ENCODE data around the gene BCAS1.

Gene BCAS1

DNA sequence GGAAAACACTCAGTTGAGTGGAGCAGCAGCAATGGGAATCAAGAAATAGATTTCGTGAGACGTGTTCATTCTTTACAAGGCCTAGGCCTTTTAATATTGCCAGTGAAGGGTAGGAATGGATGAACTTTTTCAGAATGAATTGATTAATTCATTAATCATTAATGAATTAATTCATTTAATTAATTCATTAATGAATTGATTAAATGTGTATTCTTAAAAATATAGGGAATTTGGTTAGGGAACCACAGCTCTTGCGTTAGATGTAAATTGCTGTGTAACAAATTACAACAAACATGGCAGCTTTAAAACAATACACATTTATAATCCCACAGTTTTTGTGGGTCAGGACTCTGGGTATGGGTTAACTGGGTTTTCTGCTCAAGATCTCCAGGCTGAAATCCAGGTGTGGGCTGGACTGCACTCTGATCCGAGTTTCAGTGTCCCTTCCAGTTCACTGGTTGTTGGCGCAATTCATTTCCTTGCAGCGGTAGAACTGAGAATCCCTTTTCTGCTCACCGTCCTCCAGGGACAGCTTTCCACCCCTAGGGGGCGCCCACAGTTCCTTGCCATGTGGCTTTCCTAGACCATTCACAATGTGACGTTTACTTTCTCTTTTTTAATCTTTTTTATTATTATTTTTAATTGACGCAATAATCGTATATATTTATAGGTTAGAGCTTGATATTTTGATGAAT is 32.8 kb upstream of the BCAS1 start:
- in situ Hi-C loops (cut with MboI; ENCODE audit: low sequenced_read_pairs), result no loop called here

DNA sequence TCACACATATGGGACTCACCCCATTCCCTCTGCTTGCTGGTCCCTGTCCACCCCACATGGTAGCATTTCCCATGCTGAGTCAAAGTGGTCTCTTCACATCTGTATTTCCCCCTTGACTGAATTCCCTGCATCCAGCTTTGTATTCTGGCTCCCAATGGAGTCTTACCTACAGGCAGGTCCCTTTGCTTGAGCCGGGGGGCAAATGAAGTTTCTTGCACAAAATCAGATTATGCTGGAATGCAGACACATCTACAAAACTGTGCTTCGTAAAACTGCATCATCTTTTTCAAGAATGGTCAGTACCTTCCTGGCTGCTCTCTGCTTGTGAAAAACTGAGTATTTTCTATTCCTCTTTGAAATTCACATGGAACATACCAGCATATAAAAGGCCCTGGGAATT is 32.1 kb upstream of the BCAS1 start:
- in situ Hi-C loops (cut with MboI; ENCODE audit: low sequenced_read_pairs), result no loop called here

DNA sequence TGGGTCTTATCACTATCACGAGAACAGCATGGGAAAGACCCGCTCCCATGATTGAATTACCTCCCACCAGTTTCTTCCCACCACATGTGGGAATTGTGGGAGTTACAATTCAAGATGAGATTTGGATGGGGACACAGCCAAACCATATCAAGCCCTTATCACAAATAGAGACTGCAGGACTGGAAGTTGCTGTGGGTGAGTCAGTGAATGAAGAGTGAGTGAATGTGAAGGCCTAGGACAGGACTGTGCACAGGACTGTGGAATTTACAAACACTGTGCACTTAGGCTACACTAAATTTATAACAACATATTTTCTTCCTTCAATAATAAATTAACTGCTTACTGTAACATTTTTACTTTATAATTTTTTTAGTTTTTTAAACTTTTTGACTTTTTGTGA is 30.2 kb upstream of the BCAS1 start:
- in situ Hi-C loops (cut with MboI; ENCODE audit: low sequenced_read_pairs), result no loop called here

DNA sequence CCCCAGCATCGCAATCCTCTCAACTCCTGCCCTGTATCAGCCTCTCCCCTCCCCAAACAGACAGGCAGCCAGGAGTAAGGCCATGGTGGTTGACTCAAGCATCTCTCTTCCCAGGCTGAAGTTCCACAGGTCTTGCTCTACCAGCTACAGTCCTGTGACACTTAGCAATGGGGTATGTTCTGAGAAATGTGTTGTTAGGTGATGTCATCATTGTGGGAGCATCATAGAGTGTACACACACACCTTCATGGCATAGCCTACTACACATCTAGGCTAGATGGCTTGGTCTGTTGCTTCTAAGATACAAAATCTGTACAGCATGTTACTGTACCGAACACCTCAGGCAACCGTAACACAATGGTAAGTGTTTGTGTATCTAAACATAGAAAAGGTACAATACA is 29.5 kb upstream of the BCAS1 start:
- in situ Hi-C loops (cut with MboI; ENCODE audit: low sequenced_read_pairs), result no loop called here

DNA sequence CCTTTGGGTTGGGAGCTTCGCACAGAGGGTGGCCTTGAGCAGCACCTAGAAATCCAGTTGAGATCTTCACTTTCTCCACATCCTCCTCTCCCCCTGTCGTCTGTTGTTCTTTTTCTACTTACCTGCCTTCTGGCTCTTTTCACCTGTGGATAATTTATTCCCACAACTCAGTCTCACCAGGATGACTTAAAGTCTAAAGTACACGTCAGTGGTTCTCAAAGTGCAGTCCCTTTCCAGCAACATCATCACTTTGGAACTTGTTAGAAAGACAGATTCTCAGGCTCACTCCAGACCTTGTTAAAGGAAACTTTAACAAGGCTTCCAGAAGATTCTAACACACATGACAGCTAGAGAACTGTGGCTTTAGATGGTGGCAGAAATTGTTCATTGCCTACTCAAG is 27.7 kb upstream of the BCAS1 start:
- in situ Hi-C loops (cut with MboI; ENCODE audit: low sequenced_read_pairs), result no loop called here

DNA sequence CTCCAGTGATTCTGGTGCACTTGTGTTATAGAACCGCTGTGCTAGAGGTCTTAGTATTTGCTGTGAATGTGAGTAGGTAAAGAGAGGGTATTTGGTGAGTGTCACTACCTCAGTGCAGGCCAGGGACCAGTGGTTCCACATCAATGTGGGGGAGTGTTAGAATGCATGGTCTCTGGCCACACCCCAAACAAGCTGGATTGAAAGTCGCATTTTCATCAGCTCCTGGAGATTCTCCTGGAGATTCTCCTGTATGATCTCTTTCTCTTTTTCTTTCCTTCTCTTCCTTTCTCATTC is 26.8 kb upstream of the BCAS1 start:
- in situ Hi-C loops (cut with MboI; ENCODE audit: low sequenced_read_pairs), result no loop called here

DNA sequence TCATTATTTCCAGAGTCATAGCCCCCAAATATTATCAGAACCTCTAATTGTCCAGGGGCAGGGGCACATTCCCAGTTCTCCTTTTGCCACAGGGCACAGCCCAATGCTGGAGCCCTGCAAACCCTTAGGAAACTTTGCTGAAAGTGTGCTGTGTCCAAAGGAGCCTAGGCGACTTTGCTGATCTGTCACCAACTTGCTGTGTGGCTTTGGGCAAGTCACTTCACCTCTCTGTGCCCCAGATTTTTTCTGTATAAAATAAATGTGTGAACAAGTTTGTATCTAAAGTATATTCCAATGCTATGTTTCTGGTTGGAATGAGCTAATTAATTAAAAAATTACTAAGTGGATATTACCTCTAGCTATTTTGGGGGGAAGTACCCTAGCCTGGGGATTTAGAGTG is 25.4 kb upstream of the BCAS1 start:
- in situ Hi-C loops (cut with MboI; ENCODE audit: low sequenced_read_pairs), result no loop called here

DNA sequence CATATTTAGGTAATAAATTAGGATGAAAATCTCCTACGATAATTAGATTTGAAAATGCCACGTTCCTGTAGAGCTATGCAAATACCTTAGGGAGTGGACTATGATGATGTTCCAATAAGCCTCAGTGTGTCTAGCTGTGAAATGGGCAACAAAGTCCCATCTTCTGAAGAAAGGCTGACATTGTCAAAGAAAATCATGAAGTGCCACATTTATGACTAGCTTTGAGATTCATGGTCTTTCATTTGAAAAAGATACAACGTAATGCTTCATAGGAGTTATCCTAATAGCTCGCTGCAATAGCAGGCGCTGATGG is 23.8 kb upstream of the BCAS1 start:
- in situ Hi-C loops (cut with MboI; ENCODE audit: low sequenced_read_pairs), result no loop called here

DNA sequence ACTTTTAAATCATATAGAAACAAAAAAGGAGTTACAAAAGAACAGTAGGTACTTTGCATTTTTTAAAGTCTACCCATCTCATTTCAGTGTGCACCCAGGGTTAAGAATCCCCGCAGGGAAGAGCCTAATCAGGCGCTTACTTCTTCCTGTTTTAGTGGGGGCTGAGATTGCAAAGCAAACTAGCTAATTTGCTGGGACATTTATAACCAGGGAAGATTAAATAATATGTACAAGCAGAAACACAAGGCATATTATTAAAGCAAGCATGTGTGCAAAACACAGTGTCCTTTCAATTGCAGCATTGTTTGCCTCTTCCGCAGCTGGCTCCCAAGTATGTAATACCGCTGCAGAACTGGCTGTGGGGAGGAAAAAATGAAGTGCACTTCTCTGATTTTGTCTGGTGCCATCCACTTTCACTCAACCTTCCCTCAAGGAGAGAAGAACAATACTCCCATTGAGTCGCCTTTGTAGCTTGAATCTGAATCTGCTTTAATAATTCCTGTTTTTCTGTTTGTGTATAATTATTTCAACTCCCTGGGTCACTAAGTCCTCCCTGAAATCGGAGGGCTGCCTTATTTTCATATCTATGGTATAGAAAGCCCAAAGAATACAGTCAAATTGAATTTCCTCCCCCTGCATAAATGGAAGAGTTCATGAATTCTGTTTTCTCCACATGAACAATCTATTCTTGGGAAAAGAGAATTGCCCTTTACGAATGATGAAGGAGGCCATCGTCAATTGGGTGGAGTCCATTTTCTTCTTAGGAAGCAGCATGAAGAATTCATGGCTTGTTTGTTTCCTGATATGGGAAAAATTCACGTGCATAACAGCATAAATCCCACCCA is 23.3 kb upstream of the BCAS1 start:
- in situ Hi-C loops (cut with MboI; ENCODE audit: low sequenced_read_pairs), result no loop called here

DNA sequence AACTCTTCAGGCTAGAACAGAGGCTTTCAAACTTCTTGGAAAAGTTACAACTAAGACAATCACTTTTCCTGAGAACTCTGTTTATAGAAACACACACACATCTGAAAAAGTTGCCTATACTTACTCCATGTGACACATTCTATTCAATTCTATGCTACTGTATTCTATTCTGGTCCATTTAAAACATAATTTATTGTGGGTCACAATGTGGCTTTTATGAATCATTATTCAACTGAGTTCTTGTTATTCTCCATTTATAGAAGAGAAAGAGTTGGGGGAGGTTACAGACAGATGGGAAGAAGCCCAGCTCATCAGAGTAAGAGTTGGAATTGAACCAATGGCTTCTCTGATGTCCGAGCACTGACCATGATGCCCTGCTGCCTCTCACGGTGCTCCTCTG is 21.6 kb upstream of the BCAS1 start:
- in situ Hi-C loops (cut with MboI; ENCODE audit: low sequenced_read_pairs), result no loop called here

DNA sequence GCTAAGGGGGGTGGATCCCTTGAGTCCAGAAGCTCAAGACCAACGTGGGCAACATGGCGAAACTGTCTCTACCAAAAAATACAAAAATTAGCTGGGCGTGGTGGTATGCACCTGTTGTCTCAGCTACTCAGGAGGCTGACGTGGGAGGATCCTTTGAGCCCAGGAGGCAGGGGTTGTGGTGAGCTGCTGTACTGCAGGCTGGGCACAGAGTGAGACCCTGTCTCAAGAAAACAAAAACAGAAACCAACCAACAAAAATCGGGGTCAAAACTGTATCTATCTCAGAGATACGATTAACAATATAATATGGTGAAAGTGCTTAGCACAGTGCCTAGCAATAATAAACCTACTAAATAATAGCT is 20.7 kb upstream of the BCAS1 start:
- in situ Hi-C loops (cut with MboI; ENCODE audit: low sequenced_read_pairs), result no loop called here

DNA sequence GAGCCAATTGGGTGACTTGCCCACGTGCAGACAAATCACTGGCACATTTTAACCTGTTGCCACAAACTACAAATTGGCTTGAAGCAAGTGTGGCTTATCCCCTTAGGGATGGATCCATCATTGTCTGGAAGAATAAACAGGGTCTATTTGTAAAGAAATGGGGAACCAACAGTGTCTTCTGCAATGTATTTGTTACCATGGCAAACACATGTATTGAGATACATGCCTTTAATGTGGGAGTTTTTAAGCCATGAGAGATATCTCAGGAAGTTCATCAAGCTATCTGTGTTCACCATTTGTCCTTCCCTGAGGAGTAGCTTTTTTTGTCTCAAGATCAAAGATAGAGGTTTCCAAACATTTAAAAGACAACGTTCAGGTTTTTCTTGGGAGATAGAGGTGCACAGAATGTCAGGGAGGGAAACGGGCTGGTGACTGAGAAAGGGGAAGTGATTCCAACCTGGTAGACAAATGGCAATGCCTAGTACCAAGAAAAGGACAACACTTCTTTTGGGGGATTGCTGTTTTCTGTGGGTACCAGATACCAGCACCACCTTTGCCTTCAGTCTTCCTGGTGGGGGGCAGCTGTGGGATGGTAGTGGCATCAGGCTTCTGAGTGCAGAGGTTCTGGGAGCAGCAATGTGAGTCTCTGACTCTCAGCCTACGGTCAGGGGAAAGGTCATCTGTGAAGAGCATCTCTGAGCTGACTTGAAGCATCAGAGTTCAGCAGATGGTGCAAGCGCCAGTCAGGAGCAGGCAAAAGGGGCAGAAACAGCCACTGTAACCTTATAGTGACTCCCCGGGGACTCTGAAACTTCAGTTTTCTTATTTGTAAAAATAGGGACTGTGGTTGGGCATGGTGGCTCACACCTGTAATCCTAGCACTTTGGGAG is 20.1 kb upstream of the BCAS1 start:
- in situ Hi-C loops (cut with MboI; ENCODE audit: low sequenced_read_pairs), result no loop called here

DNA sequence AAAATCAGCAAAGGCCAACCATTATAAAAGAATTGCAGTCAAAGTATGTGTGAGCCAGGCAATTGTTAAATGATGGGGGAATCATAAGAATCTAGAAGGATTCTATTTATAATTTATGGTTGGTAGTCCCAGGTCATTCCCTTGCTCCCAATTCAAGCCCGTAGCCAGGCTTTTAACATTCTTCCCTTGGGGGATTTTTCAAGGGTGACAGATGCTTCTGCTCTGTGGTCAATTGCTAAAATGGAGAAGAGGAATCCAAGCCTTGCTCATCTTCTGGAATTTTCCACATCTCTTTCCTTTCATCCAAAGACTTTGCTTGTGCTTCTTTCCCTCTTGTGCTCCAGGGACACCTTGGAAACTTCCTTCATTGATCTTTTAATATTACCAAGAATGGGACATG is 18.0 kb upstream of the BCAS1 start:
- in situ Hi-C loops (cut with MboI; ENCODE audit: low sequenced_read_pairs), result no loop called here

DNA sequence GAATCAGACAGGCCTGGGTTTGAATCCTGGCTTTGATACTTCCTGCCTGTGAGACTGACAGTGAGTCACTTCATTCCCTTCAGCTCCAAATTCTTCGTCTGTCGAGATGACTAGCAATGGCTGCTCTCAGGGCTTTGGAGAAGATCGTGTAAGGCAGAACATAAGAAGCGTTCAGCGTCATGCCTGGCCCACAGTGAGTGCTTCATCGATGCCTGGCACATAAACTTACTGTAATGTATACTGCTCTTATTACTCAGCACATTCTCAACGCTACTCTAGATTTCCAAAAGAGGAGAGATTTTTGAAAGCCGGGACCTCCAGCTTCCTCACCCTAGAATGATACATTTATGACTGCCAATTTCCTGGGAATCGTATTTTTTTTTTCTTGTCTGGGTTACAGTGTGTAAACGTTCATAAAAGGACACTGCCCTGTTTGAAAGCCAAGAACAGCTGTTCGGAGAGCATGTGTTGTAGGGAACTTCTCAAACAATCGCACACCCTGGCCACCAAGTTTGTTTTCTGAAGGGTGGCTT is 16.2 kb upstream of the BCAS1 start:
- in situ Hi-C loops (cut with MboI; ENCODE audit: low sequenced_read_pairs), result no loop called here

DNA sequence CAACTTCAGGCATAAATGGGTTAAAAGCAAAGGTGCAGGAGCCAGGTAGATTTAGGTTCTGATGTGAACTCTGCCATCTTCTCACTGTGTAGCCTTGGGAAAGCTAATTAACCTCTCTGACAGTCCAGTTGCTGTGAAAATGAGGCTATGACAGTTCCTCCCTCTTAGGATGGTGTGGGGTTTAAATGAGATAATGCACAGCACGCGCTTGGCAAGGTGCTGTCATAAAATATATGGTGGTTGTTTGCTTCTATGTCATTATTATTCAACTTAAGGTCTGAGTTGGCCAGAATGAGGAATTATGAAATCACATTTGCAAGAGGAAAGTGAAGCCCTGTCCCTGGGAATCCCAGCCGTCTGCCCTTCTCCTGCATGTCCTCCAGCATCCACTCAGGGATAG is 15.5 kb upstream of the BCAS1 start:
- in situ Hi-C loops (cut with MboI; ENCODE audit: low sequenced_read_pairs), result no loop called here

DNA sequence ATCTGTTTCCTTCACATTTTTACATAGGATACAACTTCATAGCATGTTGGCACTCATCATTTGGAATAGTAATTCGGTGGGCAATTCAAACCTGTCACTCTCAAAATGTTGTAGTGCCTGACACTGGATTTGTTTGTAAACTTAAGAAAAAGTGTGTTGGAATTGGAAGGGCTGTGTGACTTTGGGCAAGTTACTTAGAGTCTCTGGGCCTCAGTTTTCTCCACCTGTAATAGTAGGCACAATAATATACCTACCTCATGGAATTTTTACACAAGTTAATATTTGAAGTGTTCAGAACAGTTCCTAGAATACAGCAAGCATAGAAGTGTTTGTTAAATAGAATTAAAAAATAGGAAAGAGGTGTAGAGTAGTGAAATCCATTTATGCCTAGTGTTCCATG is 15.0 kb upstream of the BCAS1 start:
- in situ Hi-C loops (cut with MboI; ENCODE audit: low sequenced_read_pairs), result no loop called here

DNA sequence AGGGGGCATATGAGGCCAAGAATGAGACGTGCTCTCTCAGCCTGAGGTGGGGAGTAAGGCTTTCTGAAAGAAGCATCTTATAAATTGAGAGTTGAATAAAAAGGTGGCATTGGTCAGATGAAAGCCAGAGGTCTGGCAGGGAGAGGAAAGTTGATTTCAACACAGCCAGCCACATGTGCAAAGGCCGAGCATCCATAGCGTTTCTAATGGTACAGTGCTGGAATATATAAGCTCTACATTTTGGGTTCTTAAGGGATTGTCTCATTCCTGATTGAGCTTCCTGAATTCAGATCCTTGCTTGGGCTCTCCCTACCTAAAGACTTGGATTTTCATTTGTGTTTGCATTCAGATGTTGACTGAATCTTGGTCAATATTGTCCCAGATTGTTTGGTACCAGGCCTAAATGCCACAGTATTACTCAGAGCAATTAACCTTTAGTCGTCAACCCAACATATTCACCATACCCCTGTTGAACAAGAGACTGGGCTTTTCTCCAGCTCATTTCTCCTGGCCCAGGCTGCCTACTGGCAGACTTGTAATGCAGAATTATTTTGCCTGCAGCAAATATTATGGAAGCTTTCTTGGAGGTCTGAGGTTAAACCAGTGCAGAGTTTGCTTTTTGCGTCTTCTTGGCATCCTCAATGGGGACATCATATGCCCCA is 14.5 kb upstream of the BCAS1 start:
- in situ Hi-C loops (cut with MboI; ENCODE audit: low sequenced_read_pairs), result no loop called here

DNA sequence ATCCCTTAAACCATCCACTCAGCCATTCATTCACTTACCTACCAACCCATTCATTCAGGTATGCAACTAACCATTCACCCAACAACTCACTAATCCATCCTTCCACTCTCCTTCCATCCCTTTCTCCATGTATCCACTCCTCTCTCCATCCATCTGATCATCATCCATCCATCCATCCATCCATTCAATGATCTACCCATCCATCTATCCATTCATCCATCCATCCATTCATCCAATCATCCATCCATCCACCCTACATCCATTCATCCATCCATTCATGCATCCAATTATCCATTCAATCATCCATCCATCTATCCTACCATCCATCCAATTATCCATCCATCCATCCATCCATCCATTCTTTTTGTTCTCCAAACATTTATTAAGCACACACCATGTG is 13.8 kb upstream of the BCAS1 start:
- in situ Hi-C loops (cut with MboI; ENCODE audit: low sequenced_read_pairs), result no loop called here

DNA sequence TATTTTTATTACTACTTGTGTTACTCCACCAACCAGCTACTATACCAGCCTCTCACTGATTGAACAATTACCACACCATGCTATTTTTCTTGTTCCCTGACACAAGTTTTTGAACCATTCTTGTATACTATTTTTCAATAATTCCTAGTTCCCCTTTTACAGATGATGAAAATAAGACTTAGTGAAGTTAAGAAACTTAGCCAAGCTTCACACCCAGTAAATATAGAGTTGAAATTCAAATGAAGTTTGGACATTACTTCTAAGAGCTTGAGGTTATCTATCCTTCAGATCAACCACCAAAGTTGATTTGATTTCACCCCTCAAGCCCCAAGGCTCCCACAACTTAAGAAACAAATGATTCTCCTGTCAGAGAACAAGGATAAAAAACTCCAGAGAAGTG is 13.1 kb upstream of the BCAS1 start:
- in situ Hi-C loops (cut with MboI; ENCODE audit: low sequenced_read_pairs), result no loop called here

DNA sequence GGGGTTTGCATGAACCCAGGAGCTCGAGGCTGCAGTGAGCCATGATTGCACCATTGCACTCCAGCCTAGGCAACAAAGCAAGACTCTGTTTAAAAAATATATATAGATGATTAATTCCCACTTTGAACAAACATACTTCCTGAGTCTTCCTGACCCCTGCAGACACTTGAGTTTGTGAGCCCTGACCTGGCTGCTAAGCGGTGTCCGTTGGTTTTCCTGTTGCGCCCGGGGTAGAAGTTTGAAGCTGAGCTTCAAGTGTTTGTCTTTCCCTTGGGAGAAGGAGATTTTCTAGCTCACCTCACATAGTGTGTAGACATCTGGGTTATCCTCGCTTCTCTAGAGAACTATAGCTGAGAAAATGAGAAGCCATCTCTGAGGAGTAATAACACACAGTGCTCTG is 11.7 kb upstream of the BCAS1 start:
- in situ Hi-C loops (cut with MboI; ENCODE audit: low sequenced_read_pairs), result no loop called here

DNA sequence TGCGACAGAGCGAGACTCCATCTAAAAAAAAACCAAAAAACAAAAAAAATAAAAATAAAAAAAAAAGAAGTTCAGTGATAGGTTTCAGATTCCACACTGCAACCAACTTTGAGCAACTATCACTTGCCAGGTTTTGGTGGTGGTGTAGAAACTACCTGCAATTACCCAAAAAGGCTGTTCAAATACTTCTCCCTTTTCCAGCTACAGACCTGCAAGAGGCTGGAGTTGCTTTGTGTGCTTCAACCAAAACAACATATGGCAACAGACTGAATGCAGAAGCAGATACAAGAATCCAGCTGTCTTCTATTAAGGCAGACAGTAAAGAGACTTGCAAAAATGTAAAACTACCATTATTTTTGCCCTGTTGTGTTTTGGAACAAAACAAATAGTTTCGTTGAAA is 9.3 kb upstream of the BCAS1 start:
- in situ Hi-C loops (cut with MboI; ENCODE audit: low sequenced_read_pairs), result no loop called here

All from hTERT RPE-1 (cell line).